ENCODE measurements around the gene DAZL. TPM values are rescaled to one million over a fixed set of nuclear protein-coding genes. Genes with fewer than 3 reads are reported as not detected.
"Not testable (repeated sequence)": the region's sequence is repeated elsewhere in the genome, so short reads cannot be mapped to it uniquely, and the experiment has no call there.

Gene DAZL
- total RNA-seq, 1 donor from 2014 or later, result not detected

DNA sequence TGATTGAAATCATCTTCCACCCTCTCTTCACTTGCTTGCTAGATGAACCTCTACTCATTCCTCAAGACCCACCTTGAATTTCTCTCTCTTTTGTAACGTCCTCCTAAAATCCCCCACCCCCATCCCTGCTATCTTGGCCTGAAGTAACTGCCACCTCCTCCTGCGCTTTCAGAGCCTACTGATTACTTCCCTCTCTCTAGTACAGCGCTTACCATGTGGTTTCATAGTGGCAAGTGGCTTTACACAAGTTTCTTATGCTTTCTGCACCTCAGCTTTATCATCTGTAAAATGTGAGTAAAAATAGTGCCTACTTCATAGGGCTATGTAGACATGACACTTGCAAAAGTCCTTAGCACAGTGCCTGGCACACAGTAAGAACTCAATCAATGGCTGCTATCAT, 28.7 kb upstream of the DAZL start:
- Histone ChIP-seq H3K4me1 (no peaks in the 10 kb centered on the region), H3K27me3 (no peaks in the 10 kb centered on the region), H3K36me3 (no peaks in the 10 kb centered on the region), H3K27ac (no peak overlapping the region), H3K9me3 (no peaks in the 10 kb centered on the region), H3K4me3 (no peak overlapping the region)
- ATAC-seq, result no peak
- no peak for DNase-seq
- intact Hi-C loops (cut with DNase I), result no loop called here
- TF ChIP-seq, protein P1, sequence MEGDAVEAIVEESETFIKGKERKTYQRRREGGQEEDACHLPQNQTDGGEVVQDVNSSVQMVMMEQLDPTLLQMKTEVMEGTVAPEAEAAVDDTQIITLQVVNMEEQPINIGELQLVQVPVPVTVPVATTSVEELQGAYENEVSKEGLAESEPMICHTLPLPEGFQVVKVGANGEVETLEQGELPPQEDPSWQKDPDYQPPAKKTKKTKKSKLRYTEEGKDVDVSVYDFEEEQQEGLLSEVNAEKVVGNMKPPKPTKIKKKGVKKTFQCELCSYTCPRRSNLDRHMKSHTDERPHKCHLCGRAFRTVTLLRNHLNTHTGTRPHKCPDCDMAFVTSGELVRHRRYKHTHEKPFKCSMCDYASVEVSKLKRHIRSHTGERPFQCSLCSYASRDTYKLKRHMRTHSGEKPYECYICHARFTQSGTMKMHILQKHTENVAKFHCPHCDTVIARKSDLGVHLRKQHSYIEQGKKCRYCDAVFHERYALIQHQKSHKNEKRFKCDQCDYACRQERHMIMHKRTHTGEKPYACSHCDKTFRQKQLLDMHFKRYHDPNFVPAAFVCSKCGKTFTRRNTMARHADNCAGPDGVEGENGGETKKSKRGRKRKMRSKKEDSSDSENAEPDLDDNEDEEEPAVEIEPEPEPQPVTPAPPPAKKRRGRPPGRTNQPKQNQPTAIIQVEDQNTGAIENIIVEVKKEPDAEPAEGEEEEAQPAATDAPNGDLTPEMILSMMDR (IDR thresholded peaks at IDR 0.05), result no peak

DNA sequence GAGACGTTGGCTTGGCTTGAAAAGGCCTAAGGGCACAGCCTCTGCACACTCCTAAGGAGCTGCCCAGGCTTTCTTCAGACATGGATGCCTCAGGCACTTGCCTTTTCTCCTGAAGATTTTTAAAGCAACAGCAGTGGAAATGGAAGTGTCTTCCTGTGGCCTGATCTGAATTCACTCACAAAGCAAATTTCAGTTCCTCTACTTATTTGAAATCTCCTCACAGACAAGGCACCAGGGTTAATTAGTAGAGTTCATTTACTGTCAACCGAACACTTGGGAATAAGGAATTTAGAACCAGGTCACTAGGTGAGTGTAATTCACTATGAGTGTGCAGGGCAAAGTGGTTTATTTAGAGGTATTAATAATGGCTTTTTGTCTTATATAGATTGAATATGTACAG, 27.2 kb upstream of the DAZL start:
- no peaks in the 10 kb centered on the region for H3K36me3 ChIP-seq
- TF ChIP-seq, protein P1 (IDR thresholded peaks at IDR 0.05), result no peak
- intact Hi-C loops (cut with DNase I), result no loop called here
- ATAC-seq, result no peak
- no peak for DNase-seq
- H3K4me1 ChIP-seq, result no peaks in the 10 kb centered on the region
- no peak overlapping the region for H3K27ac ChIP-seq
- no peaks in the 10 kb centered on the region for H3K27me3 ChIP-seq
- H3K9me3 ChIP-seq, result no peaks in the 10 kb centered on the region
- H3K4me3 ChIP-seq, result no peak overlapping the region

DNA sequence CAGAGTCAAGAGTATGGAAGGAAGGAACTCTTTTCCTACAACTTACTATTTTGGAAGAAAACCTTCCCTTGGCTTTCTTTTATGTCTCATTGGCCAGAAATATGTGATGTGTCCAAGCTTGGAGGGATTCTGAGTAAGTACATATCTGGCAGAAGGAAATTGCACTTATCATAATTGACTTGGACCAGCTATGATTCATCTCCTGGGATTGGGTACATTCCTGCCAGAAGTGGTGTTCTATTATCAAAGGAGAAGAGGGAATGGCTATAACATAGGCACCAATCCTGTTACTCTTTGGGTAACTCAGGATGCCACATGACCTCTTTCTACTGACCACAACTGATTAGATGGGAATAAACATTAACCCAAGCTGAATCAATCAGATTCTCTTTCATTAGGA, 13.5 kb upstream of the DAZL start:
- Histone ChIP-seq H3K9me3 (no peaks in the 10 kb centered on the region), H3K4me3 (no peak overlapping the region), H3K27me3 (no peaks in the 10 kb centered on the region), H3K4me1 (no peaks in the 10 kb centered on the region), H3K27ac (no peak overlapping the region), H3K36me3 (no peaks in the 10 kb centered on the region)
- DNase-seq, result no peak
- TF ChIP-seq, protein P1 (IDR thresholded peaks at IDR 0.05), result no peak
- intact Hi-C loops (cut with DNase I), result no loop called here
- ATAC-seq, result no peak

DNA sequence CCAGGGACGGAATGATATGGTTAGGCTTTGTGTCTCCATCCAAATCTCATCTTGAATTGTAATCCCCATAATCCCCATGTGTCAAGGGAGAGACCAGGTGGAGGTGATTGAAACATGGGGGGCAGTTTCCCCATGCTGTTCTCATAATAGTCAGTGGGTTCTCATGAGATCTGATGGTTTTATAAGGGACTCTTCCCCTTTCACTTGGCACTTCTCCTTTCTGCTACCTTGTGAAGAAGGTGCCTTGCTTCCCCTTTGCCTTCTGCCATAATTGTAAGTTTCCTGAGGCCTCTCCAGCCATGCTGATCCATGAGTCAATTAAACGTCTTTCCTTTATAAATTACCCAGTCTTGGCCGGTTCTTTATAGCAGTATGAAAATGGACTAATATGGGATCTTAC, 11.9 kb upstream of the DAZL start:
- H3K27ac ChIP-seq; H3K27me3 ChIP-seq; H3K4me1 ChIP-seq; H3K9me3 ChIP-seq; intact Hi-C loops (cut with DNase I); DNase-seq; H3K36me3 ChIP-seq; H3K4me3 ChIP-seq; ATAC-seq: not testable (repeated sequence)

DNA sequence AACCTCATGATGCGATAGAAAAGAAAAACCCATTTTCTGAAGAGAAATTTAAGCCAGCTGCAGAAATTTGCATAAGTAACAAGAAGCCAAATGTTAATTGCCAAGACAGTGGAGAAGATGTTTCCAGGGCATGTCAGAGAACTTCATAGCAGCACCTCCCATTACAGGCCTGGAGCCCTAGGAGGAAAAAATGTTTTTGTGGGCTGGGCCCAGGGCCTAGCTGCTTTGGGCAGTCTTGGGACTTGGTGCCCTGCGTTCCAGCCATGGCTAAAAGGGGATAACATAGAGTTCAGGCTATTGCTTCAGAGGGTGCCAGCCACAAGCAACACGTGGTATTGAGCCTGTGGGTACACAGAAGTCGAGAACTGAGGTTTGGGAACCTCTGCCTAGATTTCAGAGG, 10.9 kb upstream of the DAZL start:
- Histone ChIP-seq H3K4me3 (no peak overlapping the region), H3K9me3 (no peaks in the 10 kb centered on the region), H3K36me3 (no peaks in the 10 kb centered on the region), H3K27me3 (no peaks in the 10 kb centered on the region), H3K4me1 (no peaks in the 10 kb centered on the region), H3K27ac (no peak overlapping the region)
- no peak for ATAC-seq
- intact Hi-C loops (cut with DNase I), result no loop called here
- no peak for DNase-seq
- TF ChIP-seq, protein P1 (IDR thresholded peaks at IDR 0.05), result no peak

DNA sequence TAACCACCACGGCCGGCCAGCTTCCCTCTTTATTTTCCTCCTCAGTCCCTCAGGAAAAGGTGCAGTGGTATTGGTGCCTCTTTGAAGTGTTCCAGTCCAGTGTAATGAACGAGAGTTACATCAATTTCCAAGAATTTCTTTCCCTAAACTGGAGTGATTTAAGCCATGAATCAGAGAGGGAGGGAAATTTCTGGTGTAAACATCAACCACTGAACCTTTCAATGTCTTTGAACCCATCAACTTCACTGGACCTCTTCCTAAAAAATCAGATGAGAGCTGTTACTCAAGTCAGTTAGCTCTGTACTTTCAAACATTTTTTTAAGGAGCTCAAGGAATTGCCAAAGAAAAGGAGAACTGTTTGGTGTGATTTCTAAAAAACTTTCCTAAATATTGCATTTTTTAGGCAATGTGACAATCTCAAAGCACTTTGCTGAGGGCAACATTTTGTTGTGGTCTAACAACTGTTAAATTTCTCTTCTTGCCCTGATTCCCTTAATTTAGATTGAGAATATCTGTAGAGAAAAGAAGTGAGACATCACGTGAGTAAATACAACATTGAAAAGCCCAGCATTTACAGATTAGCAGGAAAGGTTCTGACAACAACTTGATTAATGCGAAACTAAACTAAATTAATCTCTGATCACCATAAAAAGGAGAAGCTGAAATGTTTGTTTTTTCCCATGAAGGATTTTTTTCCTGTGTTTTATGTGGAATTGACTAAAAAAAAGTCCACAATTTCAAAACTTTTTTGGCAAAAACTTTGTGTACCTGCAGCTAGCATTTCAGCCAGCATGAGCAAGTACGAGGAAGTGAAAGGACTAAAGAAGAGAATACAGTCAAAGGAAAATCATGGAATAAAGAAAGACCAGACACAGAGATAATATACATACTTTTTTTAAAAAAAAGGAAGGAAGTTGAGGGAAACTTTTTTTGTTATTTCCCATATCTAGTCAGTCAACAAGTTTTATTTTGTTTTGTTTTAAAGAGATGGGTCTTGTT, 9.1 kb upstream of the DAZL start:
- H3K27ac ChIP-seq, result no peak overlapping the region
- intact Hi-C loops (cut with DNase I), result no loop called here
- no peak overlapping the region for H3K4me3 ChIP-seq
- TF ChIP-seq, protein P1 (IDR thresholded peaks at IDR 0.05), result no peak
- DNase-seq, result no peak
- no peak for ATAC-seq
- no peaks in the 10 kb centered on the region for H3K36me3 ChIP-seq
- no peaks in the 10 kb centered on the region for H3K4me1 ChIP-seq
- no peaks in the 10 kb centered on the region for H3K27me3 ChIP-seq
- H3K9me3 ChIP-seq, result no peaks in the 10 kb centered on the region

All from upper lobe of right lung (tissue), 1 donor.